ENCODE data around the gene CLDN6. TPM values are rescaled to one million over a fixed set of nuclear protein-coding genes. Genes with fewer than 3 reads are reported as not detected.

CLDN6 gene
- polyA plus RNA-seq, 12 donors = 0.26 to 9.1 (median 0.41) TPM; not detected in 2

GRCh38 chr16:3013998-3014690 lies 3.8 kb downstream of the CLDN6 start:
- DNase-seq = no peak

GRCh38 chr16:3013491-3013951 lies 4.5 kb downstream of the CLDN6 start:
- DNase-seq = no peak

- no peak for DNase-seq
Observed at GRCh38 chr16:3012828-3013420, 5.1 kb downstream of the CLDN6 start, which contains the start of gene CLDN9. TSS of gene CLDN9 (plus strand) at chr16:3012923. CDS start at chr16:3013363, 440 bp downstream.

DNA sequence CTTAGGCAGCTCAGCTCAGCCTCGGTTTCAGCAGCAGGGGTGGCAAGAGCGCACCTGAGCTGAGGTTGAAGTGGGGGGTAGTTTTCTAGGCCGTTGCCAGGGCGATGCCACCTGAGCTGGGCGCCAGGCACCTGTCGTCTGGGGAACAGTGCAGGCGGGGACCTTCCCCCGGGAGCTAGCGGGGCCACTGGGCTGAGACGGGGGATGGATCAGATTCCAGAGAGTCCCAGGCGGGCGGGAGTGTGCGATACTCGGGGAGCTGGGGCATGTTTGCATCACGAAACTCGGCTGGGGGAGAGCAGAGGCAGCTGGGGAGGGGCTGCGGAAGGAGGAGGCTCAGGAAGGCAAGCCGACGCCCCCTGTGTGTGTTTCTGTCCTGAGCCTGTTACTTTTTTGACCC lies 5.7 kb downstream of the CLDN6 start:
- DNase-seq = no peak

DNA sequence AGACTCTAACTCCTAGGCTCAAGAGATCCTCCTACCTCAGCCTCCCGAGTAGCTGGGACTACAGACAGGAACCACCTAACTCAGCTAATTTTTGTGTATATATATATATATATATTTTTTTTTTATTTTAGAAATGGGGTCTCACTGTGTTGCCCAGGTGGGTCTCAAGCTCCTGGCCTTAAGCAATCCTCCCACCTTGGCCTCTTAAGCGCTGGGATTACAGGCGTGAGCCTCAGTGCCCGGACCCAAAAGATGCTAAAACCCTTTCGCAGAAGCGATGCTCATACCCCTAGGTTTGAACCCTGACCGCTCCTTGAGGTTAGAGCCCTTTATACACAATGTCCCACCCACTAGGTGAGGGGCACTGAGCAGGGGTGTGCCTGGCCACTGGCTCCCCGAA lies 7.5 kb downstream of the CLDN6 start:
- DNase-seq = no peak

DNA sequence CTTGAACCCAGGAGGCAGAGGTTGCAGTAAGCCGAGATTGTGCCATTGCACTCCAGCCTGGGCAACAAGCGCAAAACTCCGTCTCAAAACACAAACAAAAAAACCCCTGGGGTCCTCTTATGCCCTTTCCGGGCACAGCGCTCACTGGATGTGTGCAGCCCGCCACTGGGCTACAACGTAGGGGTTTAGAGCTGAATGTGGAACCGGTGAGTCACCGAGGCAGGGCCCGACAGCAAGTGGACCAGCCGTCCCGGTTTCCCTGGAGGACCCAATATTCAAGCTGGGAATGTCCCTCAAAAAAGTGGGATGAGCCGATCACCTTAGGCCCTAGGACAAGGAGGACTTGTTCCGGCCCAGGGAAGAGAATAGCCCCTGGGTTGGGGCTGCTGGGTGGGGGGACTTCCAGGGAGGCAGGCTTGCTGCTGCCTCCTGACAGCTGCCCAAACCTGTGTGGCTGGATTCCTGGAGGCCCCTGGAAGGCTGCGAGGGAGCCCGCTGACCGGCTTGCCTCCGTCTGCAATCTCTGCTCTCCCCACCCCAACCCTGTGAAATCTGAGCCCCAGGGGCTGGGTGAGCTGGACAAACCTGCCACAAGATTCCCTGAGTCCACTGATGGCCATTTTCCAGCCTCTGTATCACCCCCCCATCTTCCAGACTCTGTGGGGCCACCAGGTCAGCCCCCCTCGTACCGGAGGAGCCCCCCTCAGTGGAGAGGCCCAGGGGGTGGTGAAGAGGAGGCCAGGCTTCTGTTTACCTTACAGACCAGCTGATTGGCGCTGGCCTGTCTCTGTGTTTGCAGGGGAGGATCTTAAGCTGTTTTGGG lies 8.2 kb downstream of the CLDN6 start:
- no peak for DNase-seq

- DNase-seq = no peak
Observed at GRCh38 chr16:3008690-3009037, 9.3 kb downstream of the CLDN6 start.

DNA sequence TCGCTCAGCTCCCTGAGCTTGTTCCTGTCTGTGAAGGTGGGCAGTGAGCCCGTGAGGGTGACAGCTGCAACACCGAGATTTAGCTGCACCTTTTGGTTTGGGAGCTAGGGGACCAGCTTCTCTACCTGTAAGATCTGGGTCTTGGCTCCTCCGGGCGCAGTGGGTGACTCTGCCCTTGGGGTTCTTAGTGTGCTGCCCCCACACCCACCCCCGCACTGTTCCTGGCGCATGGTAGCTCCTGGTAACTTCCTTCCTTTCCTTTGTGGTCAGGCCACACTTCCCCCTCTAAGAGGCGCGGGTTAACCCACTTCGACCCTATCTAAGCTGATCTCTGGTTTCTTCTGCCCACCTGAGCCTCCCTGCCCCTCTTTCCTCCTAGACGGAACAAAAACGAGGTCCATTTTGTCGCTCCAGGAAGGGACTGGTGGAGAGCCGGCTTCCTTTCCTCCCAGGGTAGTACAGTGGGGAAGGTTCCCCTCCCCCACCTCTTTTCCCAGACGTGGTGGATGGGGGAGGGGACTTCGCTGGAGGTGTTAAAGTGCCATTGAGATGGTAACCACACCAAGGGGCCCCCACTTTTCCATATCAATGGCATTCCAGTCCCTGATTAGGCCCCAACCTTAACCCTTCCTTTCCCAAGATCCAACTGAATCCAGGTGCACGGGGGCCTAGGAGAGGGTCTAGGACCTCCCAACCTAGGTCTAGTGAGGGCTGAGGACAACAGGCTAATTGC lies 9.9 kb downstream of the CLDN6 start:
- no peak for DNase-seq

DNA sequence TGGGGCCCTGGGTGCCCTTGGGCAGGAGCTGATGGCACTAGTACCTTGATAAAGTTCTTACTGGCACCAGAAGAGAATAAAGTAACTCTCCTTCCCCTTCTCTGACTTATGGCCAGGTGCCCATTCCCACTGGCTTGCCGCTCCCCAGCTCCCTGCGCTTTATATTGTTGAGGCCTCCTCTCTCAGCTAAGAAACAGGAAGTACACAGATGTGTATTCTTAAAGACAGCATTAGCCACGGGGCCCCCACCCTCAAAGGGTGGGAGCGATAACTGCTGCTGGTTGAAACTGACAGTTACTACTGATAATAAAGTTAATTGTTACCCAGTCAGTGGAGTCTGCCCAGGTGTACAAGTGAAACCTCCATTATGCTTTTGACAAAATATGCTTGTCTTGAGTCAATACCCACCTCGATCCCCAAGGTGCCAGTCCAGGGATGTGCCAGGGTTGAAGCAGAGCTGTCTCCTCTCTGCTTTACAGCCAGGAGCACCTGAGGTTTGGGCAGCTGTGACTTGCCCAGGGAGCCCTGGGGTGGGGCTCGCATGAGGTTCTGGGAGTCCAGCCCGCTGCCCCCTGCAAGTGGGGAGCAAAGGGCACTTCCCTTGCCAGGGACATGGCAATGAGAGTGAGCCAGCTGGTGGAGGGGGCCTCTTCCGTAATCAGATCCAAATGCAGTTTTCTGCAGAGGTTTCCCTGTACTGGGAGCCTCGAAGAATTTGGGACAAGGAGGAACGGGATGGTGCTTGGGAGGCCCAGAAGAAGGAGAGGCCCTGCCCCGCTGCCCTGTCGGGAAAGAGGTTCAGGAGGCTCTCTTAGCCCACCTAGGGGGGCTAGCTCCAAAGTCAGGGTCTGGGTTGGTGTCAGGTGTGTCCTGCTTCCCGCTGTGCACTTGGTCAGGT lies 10.7 kb downstream of the CLDN6 start:
- no peak for DNase-seq

- no peak for DNase-seq
Observed at GRCh38 chr16:3004781-3005284, 13.2 kb downstream of the CLDN6 start.

GRCh38 chr16:3004319-3004718 lies 13.7 kb downstream of the CLDN6 start:
- no peak for DNase-seq

DNA sequence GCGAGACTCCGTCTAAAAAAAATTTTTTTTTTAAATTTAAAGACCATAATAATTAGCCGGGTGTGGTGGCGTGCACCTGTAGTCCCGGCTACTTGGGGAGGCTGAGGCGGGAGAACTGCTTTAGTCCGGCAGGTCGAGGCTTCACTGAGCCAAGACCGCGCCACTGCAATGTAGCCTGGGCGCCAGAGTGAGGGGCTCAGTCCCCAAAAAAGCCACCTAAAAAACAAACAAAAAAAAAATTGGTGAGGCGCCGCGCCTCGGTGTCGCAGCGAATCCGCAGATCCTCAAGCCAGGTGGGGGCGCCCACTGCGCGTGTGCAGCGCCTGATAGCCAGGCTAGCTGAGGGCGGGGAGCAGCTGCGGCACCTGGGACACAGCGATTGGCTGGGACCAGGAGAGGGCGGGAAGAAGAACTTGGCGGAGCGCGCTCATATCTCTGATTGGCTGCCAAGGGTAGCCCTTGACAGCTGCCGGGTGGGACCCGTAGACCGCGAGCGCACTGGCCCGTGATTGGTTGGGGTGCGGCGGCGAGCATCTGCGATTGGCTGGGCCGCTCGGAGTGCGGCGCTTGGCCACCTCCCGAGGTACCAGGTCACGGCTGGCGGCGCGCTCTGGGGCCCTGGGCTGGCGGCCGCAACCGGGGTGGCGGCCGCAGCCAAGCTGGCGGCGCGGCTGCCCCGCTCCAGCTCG lies 14.3 kb downstream of the CLDN6 start:
- peak; percentile 97 for DNase-seq

GRCh38 chr16:3001316-3001715 lies 16.7 kb downstream of the CLDN6 start:
- no peak for DNase-seq

- no peak for DNase-seq
Observed at GRCh38 chr16:3000540-3000939, 17.4 kb downstream of the CLDN6 start.

GRCh38 chr16:2999929-3000328 lies 18.1 kb downstream of the CLDN6 start:
- no peak for DNase-seq

- DNase-seq = no peak
Observed at GRCh38 chr16:2996298-2996697, 21.7 kb downstream of the CLDN6 start.

- no peak for DNase-seq
Observed at GRCh38 chr16:2992383-2993081, 25.5 kb downstream of the CLDN6 start.

- DNase-seq = no peak
Observed at GRCh38 chr16:2991566-2992261, 26.3 kb downstream of the CLDN6 start.

DNA sequence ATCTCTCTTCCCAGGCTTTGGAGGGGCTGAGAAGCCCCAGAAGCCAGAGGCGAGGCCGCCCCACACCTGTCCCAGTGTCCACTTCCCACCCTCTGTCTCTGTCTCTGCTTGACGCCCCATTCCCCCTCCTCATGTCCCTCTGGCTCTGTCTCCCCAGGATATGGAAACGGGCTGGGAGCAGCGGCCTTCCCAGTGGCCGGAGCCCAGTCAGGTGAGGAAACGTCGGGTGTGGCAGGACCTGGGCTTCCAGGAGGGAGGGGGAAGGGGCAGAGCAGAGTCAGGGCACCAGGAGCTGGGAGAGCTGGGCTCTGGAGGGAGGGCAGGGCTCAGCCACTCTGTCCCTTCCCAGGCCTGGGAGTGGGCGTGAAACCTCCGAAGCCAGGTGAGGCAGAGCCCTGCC lies 27.1 kb downstream of the CLDN6 start:
- DNase-seq = no peak

All from muscle of arm (tissue), 12 donors.